Fibroblast of mammary gland (primary cell): ENCODE data around the gene TMBIM1.

Experiments
- DNase-seq: peaks from one replicate; pipeline ENCODE4 v3.0.0-alpha.2; 2010; ENCODE audit warnings: low read depth
- H3K4me3 ChIP-seq: 2 replicates; pipeline ENCODE4 v1.5.1; 2011; ENCODE audit warnings: low read depth, mild to moderate bottlenecking, low read length, moderate library complexity; ENCODE audit not compliant: control insufficient read depth
- TF ChIP-seq, protein P1 (sequence below): conservative IDR thresholded peaks from 2 replicates; pipeline ENCODE4 v1.5.1; 2011; ENCODE audit warnings: low read depth, low read length, inconsistent platforms; ENCODE audit not compliant: control insufficient read depth, insufficient read depth

TMBIM1 gene

DNA sequence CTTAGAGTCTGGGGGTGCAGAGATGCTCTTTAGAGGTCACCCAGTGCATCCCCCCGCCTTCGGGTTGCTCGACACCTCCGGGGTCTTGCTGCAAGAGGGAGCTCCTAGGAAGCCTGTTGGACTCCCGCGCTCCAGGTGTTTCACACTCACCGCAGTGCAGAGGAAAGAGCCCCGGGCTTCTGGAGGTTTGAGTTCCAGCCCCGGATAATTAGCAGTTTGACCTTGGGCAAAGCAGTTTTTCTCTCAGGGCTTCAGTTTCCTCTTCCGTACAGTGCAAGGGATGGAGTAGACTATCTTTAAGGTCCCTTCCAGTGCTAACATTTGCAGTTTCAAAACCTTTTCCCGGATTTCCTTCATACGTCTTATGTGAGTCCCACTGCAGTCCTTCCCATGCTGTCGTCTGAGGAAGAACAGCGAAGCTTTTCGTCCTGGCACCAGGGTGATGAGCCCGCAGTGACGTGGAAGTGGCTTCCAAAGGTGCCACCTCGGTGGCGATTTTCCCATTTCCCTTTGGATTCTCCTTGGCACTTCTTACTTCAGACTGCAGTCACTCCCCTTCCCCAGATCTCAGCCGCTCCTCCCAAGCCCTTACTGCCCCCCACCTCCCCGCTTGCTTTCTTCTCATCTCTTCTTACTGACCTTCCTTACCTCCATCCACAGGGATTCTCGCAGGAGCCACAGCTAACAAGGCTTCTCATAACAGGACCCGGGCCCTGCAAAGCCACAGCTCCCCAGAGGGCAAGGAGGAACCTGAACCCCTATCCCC, 21.4 kb downstream of the TMBIM1 start:
- H3K4me3 ChIP-seq: peak overlapping the region; percentile 94
- no peak for DNase-seq
- TF ChIP-seq, protein P1, sequence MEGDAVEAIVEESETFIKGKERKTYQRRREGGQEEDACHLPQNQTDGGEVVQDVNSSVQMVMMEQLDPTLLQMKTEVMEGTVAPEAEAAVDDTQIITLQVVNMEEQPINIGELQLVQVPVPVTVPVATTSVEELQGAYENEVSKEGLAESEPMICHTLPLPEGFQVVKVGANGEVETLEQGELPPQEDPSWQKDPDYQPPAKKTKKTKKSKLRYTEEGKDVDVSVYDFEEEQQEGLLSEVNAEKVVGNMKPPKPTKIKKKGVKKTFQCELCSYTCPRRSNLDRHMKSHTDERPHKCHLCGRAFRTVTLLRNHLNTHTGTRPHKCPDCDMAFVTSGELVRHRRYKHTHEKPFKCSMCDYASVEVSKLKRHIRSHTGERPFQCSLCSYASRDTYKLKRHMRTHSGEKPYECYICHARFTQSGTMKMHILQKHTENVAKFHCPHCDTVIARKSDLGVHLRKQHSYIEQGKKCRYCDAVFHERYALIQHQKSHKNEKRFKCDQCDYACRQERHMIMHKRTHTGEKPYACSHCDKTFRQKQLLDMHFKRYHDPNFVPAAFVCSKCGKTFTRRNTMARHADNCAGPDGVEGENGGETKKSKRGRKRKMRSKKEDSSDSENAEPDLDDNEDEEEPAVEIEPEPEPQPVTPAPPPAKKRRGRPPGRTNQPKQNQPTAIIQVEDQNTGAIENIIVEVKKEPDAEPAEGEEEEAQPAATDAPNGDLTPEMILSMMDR: no peak

DNA sequence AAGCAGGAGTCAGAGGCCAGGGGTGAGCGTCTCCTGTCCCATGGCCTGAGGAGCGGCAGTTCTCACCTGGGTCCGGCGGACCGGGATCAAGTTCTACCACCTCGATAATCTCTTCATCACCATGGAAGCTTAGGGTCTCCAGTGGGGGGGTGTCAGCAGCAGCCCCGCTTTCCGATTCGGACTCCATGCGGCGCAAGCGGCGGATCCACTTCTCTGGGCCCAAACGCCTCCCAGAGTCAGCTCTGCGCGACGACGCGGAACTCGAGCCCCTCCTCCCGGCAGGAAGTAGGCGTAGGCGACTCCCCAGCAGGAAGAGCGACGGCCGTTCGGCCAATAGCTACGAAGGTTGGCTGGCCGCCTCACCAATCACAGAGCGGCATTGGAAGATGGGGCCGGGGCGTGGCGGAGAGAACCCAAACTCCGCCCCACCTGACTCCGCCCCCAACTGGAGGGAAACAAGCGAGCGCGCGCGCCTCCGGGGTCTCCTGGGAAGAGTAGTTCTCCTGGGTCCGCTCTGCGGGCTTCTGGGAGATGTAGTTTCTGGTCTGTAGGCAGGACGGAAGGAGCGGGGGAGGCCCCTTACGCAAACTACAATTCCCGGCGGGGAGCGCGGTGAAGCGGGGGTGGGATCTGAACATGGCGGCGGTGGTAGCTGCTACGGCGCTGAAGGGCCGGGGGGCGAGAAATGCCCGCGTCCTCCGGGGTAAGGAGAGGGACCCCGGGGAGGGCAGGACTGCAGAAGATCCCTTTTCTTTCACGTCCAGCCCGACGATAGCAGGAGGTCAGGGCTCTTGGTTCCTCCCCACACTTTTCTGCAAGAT, 22.2 kb downstream of the TMBIM1 start, which contains the start of the genes AAMP and PNKD:
TSS of gene AAMP (minus strand) at position 238 of the 821 bp plus-strand sequence. CDS start at position 187, 51 bp downstream.
TSS of gene PNKD (plus strand) at position 620 of the 821 bp plus-strand sequence. CDS start at position 637, 17 bp downstream.
- peak; percentile 99 for DNase-seq
- H3K4me3 ChIP-seq: peak within 1 kb of the TSS; percentile 94
- TF ChIP-seq, protein P1: no peak

DNA sequence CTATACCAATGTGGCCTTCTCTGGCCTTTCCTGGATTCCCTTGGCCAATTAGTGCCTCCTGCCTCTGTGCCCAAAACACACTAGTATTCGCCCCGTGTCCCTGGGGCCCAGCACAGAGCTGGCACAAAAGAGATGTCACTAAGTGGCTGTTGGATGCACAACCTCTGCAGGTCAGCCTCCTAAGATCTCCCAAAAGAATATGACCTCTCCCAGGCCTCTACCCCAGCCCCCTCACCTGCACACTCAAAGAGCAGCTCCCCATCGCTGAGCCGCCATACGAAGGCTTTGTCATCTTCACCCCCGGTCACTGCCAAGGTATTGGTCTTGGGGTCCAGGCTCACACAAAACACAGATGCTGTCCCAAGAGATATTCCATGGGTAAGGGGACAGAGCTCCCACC, 25.0 kb downstream of the TMBIM1 start:
- TF ChIP-seq, protein P1: no peak
- DNase-seq: no peak
- H3K4me3 ChIP-seq: no peak overlapping the region

DNA sequence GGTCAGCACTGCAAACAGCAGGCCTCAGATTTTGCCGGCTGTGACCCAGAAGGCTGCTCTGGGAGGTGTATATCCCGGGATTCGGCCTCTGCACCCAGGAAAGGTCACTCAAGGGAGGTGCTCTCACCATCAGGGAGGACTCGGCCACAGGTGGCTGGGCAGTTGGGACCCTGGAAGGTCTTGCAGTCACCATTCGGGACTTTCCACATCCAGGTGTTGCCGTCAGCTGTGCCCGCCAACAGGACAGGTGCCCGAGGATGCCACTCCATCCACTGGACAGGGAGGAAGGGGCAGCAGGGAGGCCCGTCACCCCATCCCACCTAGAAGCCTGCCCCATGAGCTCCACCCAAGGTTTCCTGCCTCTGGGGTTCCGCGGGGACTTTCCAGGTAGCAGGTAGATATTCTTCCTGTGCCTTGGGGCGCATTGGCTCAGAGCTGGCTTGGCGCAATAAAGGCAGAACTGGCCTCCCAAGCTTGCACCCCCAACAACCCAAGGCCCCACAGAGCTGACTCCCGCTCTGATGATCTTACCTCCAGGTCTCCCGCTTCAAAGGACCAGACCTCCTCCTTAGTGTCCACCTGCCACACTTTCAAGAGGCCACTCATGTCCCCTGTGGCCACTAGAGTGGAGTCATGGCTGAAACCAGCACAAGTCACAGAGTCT, 25.9 kb downstream of the TMBIM1 start:
- TF ChIP-seq, protein P1: no peak
- DNase-seq: no peak
- H3K4me3 ChIP-seq: no peak overlapping the region

DNA sequence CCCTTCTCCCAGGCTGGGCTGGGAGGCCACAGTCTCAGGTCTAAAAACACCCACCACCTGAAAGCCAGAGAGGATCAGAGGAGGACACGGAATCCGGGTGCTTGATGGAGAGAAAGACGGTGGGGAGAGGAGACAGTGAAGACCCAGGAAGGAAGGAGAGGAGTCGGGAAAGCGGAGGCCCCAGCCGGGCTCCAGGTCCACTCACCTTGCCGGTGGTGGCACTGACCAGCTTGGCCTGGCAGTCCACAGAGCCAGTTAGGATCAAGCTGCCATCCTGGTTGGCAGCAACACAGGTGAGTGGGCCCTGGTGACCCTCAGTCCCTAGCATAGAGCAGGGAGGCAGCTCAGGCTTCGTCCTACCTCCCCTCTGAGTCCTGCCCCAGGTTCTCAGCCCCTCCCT, 26.7 kb downstream of the TMBIM1 start:
- TF ChIP-seq, protein P1: no peak
- DNase-seq: no peak

DNA sequence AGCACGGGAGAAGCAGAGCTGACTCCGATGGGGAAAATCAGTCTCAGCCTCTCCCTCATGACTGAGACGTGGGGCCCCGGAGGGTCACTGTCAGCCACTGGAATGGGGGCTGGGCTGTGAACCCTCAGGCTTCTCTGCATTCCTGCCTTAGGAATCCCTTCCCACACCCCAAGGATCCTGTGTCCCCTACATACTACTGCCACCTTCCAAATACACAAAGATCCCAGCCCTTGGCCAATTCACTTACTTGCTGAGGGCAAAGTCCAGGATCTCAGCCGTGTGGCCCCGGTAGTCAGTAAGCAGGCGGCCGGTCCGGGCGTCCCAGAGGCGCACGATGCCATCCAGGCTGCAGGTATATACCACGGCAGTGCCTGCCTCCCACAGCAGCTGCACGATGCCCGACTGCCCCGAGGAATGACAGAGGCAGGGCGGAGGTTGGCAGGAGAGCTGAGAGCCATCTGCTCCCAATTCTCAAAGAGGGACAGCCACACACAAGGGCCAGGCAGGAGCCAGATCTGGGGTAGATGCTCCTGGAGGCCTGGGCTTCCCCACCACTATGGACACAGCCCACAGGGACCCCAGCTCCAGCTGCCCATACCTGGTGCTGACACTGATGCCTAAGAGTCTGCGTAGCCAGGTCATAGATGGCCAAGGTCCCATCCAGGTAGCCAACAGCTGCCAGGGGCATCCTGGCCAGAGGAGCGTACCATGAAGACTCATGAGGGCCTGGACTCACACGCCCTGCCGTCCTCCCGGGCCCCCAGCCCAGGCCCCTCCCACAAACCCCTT, 27.3 kb downstream of the TMBIM1 start:
- DNase-seq: no peak
- TF ChIP-seq, protein P1: no peak
- H3K4me3 ChIP-seq: no peak overlapping the region

More for the DNA sequence above, 26.7 kb downstream of the TMBIM1 start:
- no peak overlapping the region for H3K4me3 ChIP-seq
